Tibial nerve (tissue), 4 donors: ENCODE data around the gene IL20. TPM values are rescaled to one million over a fixed set of nuclear protein-coding genes. Genes with fewer than 3 reads are reported as not detected.
A peak's percentile ranks its signal among the peaks of the same experiment; 100 is the strongest.

Experiments used
- DNase-seq, 2 donors: peaks; one replicate each; pipeline ENCODE4 v3.0.0-alpha.2; 2019; ENCODE audit warnings: low spot score in 2 of 2
- H3K27ac ChIP-seq, 4 donors: fragments of 200-600 bp; sonication (generic) in 3 of 4; one replicate each; pipeline ENCODE4 v1.5.1; 2017 to 2019; ENCODE audit warnings: mild to moderate bottlenecking in 1 of 4
- H3K27me3 ChIP-seq, 2 donors: fragments of 200-600 bp; sonication (generic) in 1 of 2; one replicate each; pipeline versions ENCODE4 v1.5.1 to v1.6.0; 2017 to 2019
- H3K36me3 ChIP-seq, 3 donors: fragments of 200-600 bp; sonication (generic); one replicate each; pipeline ENCODE4 v1.5.1; 2018 to 2019
- H3K4me1 ChIP-seq, 4 donors: fragments of 200-600 bp; sonication (generic) in 3 of 4; one replicate each; pipeline ENCODE4 v1.5.1; 2017 to 2019
- H3K4me3 ChIP-seq, 4 donors: fragments of 200-600 bp; sonication (generic) in 3 of 4; one replicate each; pipeline ENCODE4 v1.5.1; 2017 to 2019; ENCODE audit warnings: mild to moderate bottlenecking in 1 of 4, moderate library complexity in 1 of 4
- H3K9me3 ChIP-seq, 4 donors: fragments of 200-600 bp; sonication (generic) in 3 of 4; one replicate each; pipeline ENCODE4 v1.5.1; 2017 to 2019
- EP300 ChIP-seq, 2 donors: sonication (generic); formaldehyde crosslinking; IDR thresholded peaks; one replicate each; pipeline ENCODE4 v1.6.1; 2017; ENCODE audit warnings: antibody characterized with exemption in 2 of 2, mild to moderate bottlenecking in 1 of 2
- POLR2A ChIP-seq, 2 donors: fragments of 450-650 bp; IDR thresholded peaks; one replicate each; pipeline ENCODE4 v1.6.1; 2017; ENCODE audit warnings: antibody characterized with exemption in 2 of 2, mild to moderate bottlenecking in 2 of 2, moderate library complexity in 2 of 2
- WGBS, 2 donors: methylation state at CpG; one replicate each; pipeline ENCODE4 v1.1.5; 2018; 5-methylcytosine and 5-hydroxymethylcytosine counted together
- total RNA-seq, 4 donors: library from RNA; depleted of rRNA; stranded (reverse); fragments of >200 nt; gene quantifications; one replicate each; pipeline ENCODE4 v1.1.0, GENCODE V29; 2016
- TF ChIP-seq, protein P1 (sequence below), 5 experiments: fragments of 200-600 bp in 3 of 5; fragments of 450-650 bp in 2 of 5; sonication (generic) in 3 of 5; IDR thresholded peaks; one replicate each; pipeline ENCODE4 v1.5.1; 2016 to 2019; ENCODE audit warnings: antibody characterized with exemption in 5 of 5, mild to moderate bottlenecking in 3 of 5, moderate library complexity in 2 of 5

The IL20 gene
- total RNA-seq, 4 donors from 2014 or later, result not detected

- H3K36me3 ChIP-seq, result no peaks in the 10 kb centered on the region
- TF ChIP-seq, protein P1, sequence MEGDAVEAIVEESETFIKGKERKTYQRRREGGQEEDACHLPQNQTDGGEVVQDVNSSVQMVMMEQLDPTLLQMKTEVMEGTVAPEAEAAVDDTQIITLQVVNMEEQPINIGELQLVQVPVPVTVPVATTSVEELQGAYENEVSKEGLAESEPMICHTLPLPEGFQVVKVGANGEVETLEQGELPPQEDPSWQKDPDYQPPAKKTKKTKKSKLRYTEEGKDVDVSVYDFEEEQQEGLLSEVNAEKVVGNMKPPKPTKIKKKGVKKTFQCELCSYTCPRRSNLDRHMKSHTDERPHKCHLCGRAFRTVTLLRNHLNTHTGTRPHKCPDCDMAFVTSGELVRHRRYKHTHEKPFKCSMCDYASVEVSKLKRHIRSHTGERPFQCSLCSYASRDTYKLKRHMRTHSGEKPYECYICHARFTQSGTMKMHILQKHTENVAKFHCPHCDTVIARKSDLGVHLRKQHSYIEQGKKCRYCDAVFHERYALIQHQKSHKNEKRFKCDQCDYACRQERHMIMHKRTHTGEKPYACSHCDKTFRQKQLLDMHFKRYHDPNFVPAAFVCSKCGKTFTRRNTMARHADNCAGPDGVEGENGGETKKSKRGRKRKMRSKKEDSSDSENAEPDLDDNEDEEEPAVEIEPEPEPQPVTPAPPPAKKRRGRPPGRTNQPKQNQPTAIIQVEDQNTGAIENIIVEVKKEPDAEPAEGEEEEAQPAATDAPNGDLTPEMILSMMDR (IDR thresholded peaks at IDR 0.05), result no peak
- TF ChIP-seq EP300 (IDR thresholded peaks at IDR 0.05) (no peak), POLR2A (IDR thresholded peaks at IDR 0.05) (no peak)
- H3K9me3 ChIP-seq, result no peaks in the 10 kb centered on the region
- H3K4me1 ChIP-seq, result peaks cover 0 to 6% (median under 1%) of the 10 kb centered on the region in 4 donors
- H3K27me3 ChIP-seq, result no peaks in the 10 kb centered on the region
- no peak overlapping the region for H3K4me3 ChIP-seq
- H3K27ac ChIP-seq, result peak overlapping the region in 1 of 4 donors; percentile 55
- DNase-seq, result no peak
- WGBS, 2 donors, result 53% methylated on average over 3 of the region's 3 CpGs
Observed at GRCh38 chr1:206824331-206824730, 41.1 kb upstream of the IL20 start.

GRCh38 chr1:206826394-206826793, 39.0 kb upstream of the IL20 start:
- Histone ChIP-seq H3K27ac (no peak overlapping the region), H3K4me1 (peaks cover 0 to 8% (median 3%) of the 10 kb centered on the region in 4 donors), H3K4me3 (no peak overlapping the region), H3K36me3 (no peaks in the 10 kb centered on the region), H3K9me3 (no peaks in the 10 kb centered on the region), H3K27me3 (no peaks in the 10 kb centered on the region)
- DNase-seq, result no peak
- TF ChIP-seq POLR2A (IDR thresholded peaks at IDR 0.05) (no peak), EP300 (IDR thresholded peaks at IDR 0.05) (no peak)
- TF ChIP-seq, protein P1 (IDR thresholded peaks at IDR 0.05), result no peak
- WGBS, 2 donors, result 56 to 57% methylated on average over 4 of the region's 4 CpGs

- H3K4me3 ChIP-seq, result no peak overlapping the region
- no peak for DNase-seq
- H3K27ac ChIP-seq, result no peak overlapping the region
- no peaks in the 10 kb centered on the region for H3K36me3 ChIP-seq
- peaks cover 0 to 8% (median 3%) of the 10 kb centered on the region in 4 donors for H3K4me1 ChIP-seq
- TF ChIP-seq EP300 (IDR thresholded peaks at IDR 0.05) (no peak), POLR2A (IDR thresholded peaks at IDR 0.05) (no peak)
- TF ChIP-seq, protein P1 (IDR thresholded peaks at IDR 0.05), result no peak
- no peaks in the 10 kb centered on the region for H3K27me3 ChIP-seq
- 73 to 91% methylated on average over 1 of the region's 1 CpG for WGBS, 2 donors
- H3K9me3 ChIP-seq, result no peaks in the 10 kb centered on the region
Observed at GRCh38 chr1:206828061-206828460, 37.4 kb upstream of the IL20 start.

- Histone ChIP-seq H3K36me3 (no peaks in the 10 kb centered on the region), H3K9me3 (no peaks in the 10 kb centered on the region), H3K27me3 (no peaks in the 10 kb centered on the region), H3K27ac (no peak overlapping the region), H3K4me3 (no peak overlapping the region), H3K4me1 (peaks cover 0 to 13% (median 4%) of the 10 kb centered on the region in 4 donors)
- TF ChIP-seq, protein P1 (IDR thresholded peaks at IDR 0.05), result no peak
- TF ChIP-seq EP300 (IDR thresholded peaks at IDR 0.05), result no peak
- TF ChIP-seq POLR2A (IDR thresholded peaks at IDR 0.05), result no peak
- DNase-seq, result no peak
- 81 to 93% methylated on average over 4 of the region's 4 CpGs for WGBS, 2 donors
Observed at GRCh38 chr1:206828765-206829164, 36.7 kb upstream of the IL20 start.

GRCh38 chr1:206829282-206829681, 36.1 kb upstream of the IL20 start:
- TF ChIP-seq, protein P1 (IDR thresholded peaks at IDR 0.05), result no peak
- TF ChIP-seq EP300 (IDR thresholded peaks at IDR 0.05) (no peak), POLR2A (IDR thresholded peaks at IDR 0.05) (no peak)
- H3K4me1 ChIP-seq, result peaks cover 0 to 8% (median 4%) of the 10 kb centered on the region in 4 donors
- no peaks in the 10 kb centered on the region for H3K36me3 ChIP-seq
- no peak overlapping the region for H3K27ac ChIP-seq
- H3K4me3 ChIP-seq, result no peak overlapping the region
- no peak for DNase-seq
- no peaks in the 10 kb centered on the region for H3K9me3 ChIP-seq
- 72 to 78% methylated on average over 6 of the region's 6 CpGs for WGBS, 2 donors
- H3K27me3 ChIP-seq, result no peaks in the 10 kb centered on the region
